Fibroblast of lung (primary cell): ENCODE data around the gene SDC1.

Source experiments
- CTCF ChIP-seq, 2 donors: IDR thresholded peaks in 1 of 2; conservative IDR thresholded peaks in 1 of 2; 1 replicate in 1 of 2; 2 replicates in 1 of 2; pipeline ENCODE4 v1.5.1; 2011 to 2012; ENCODE audit warnings: low read length in 2 of 2, control low read depth in 1 of 2, inconsistent platforms in 1 of 2, low read depth in 1 of 2, mild to moderate bottlenecking in 1 of 2
- EZH2 ChIP-seq: IDR thresholded peaks from 2 replicates; pipeline ENCODE4 v1.5.1; 2012; ENCODE audit warnings: low read length, control low read depth, mild to moderate bottlenecking; ENCODE audit errors: missing control alignments

GRCh38 chr2:20198796-20199632 lies 25.9 kb downstream of the SDC1 start:
- no peak for TF ChIP-seq CTCF (conservative IDR thresholded peaks at IDR 0.05 in 1 of 2, IDR thresholded peaks at IDR 0.05 in 1 of 2; ENCODE audit: low read depth in 1 of 2, low read length in 2 of 2)
- no peak for TF ChIP-seq EZH2
